ENCODE results near the gene DPYD.
A peak's percentile ranks its signal among the peaks of the same experiment; 100 is the strongest.

DPYD gene

DNA sequence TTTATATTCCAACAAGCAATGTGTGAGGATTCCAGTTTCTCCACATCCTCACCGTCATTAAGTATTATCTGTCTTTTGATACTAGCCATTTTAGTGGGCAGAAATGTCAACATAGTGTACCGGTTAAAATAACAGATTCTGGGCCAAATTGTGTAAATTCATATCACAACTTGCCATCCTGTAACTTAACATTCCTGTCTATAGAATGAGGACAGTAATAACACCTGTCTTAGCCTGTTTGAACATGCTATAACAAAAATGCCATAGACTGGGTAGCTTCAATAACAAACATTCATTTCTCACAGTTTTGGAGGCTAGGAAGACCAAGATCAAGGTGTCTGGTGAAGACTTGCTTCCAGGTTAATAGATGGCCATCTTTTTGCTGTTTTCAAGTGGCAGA, 708.2 kb downstream of the DPYD start:
- no peak for DNase-seq (ENCODE audit: low read depth, low spot score)
- H3K4me3 ChIP-seq (ENCODE audit: low read depth, low read length), result no peak overlapping the region
- TF ChIP-seq, protein P1, sequence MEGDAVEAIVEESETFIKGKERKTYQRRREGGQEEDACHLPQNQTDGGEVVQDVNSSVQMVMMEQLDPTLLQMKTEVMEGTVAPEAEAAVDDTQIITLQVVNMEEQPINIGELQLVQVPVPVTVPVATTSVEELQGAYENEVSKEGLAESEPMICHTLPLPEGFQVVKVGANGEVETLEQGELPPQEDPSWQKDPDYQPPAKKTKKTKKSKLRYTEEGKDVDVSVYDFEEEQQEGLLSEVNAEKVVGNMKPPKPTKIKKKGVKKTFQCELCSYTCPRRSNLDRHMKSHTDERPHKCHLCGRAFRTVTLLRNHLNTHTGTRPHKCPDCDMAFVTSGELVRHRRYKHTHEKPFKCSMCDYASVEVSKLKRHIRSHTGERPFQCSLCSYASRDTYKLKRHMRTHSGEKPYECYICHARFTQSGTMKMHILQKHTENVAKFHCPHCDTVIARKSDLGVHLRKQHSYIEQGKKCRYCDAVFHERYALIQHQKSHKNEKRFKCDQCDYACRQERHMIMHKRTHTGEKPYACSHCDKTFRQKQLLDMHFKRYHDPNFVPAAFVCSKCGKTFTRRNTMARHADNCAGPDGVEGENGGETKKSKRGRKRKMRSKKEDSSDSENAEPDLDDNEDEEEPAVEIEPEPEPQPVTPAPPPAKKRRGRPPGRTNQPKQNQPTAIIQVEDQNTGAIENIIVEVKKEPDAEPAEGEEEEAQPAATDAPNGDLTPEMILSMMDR (IDR thresholded peaks at IDR 0.05; ENCODE audit: low read depth, low read length), result no peak
- in situ Hi-C loops (cut with HindIII; ENCODE audit: low sequenced_read_pairs), result no loop called here

DNA sequence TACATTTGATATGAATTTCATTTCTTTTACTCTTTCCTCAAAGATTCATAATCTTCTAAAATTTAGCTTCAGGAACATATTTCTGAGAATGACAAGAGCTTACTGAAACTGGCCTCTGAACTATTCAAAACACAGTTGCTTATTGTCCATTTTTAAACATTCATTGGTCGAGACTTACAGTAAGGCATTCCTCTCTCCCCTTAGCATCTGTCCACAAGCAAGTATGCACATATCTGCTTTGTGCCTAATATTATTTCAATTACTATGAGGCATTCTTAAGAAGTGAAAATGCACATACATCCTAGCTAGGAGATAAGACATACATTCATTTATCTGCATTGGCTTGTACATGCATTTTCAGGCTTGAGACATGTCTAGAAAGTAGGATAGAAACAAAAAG, 710.5 kb downstream of the DPYD start:
- in situ Hi-C loops (cut with HindIII; ENCODE audit: low sequenced_read_pairs), result no loop called here
- H3K4me3 ChIP-seq (ENCODE audit: low read depth, low read length), result no peak overlapping the region
- TF ChIP-seq, protein P1 (IDR thresholded peaks at IDR 0.05; ENCODE audit: low read depth, low read length), result no peak
- no peak for DNase-seq (ENCODE audit: low read depth, low spot score)

DNA sequence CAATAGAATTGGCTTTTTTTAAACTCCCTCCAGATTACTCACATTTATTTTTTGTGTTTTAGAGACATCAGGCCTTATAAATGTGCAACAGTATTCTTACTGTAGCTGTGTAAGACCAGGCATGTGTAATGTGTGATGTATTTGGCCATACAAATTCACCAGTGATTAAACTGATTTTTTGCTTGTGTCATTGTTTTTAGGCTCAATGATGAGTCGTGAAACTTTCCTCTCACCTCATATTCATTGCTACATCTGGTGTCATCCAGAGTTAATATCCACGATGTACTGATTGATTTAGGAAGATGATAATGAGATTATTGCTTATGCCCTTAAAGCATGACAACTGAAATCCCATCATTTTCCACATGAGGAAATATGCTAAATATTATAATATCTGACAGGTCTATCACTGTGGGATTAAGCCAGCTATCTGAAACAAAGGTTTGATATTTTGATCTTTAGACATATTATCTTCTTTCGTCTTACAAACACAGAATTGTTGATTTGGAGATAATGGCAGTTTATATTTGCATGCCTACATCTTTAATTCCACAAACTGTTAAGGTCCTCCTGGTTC, 711.4 kb downstream of the DPYD start:
- no peak overlapping the region for H3K4me3 ChIP-seq (ENCODE audit: low read depth, low read length)
- in situ Hi-C loops (cut with HindIII; ENCODE audit: low sequenced_read_pairs), result no loop called here
- no peak for DNase-seq (ENCODE audit: low read depth, low spot score)
- TF ChIP-seq, protein P1 (IDR thresholded peaks at IDR 0.05; ENCODE audit: low read depth, low read length), result no peak

DNA sequence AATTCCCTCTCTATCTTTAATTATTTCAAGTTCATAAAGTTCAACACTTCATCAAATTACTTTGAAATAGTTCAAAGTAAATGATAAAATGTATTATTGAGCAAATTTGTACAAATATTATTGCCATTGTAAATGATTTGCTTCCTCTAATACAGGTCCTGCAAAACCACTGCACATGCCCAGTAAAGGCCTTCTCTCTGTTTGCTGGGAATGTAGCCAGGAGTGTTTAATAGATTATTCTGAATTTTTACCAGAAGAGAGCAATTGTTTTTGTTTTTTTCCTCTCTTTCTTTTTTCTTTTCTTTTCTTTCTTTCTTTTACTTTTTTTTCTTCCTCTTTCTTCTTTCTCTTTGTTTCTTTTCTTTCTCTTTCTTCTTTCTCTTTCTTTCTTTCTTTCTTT, 713.0 kb downstream of the DPYD start:
- TF ChIP-seq, protein P1 (IDR thresholded peaks at IDR 0.05; ENCODE audit: low read depth, low read length), result no peak
- in situ Hi-C loops (cut with HindIII; ENCODE audit: low sequenced_read_pairs), result no loop called here
- no peak overlapping the region for H3K4me3 ChIP-seq (ENCODE audit: low read depth, low read length)
- DNase-seq (ENCODE audit: low read depth, low spot score), result no peak

DNA sequence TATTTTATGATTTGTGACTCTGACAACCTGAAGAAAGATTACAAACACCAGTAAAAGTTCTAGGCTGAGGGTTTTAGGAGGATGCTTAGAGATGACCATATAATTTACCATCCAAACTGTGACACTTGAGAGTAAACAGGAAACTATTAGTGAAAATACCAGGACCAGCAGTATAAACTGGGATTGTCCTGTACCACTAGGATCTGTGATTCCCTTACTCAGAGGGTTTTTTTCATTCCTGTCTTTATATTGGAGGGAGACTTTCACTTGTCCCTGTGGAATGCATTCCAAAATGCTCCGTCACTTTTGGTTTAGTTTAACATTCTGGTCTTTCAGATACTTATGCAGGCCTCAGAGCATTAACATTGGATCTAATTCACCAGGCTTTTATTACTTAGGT, 716.4 kb downstream of the DPYD start:
- TF ChIP-seq, protein P1 (IDR thresholded peaks at IDR 0.05; ENCODE audit: low read depth, low read length), result no peak
- in situ Hi-C loops (cut with HindIII; ENCODE audit: low sequenced_read_pairs), result no loop called here
- DNase-seq (ENCODE audit: low read depth, low spot score), result peak; percentile 10
- H3K4me3 ChIP-seq (ENCODE audit: low read depth, low read length), result no peak overlapping the region

DNA sequence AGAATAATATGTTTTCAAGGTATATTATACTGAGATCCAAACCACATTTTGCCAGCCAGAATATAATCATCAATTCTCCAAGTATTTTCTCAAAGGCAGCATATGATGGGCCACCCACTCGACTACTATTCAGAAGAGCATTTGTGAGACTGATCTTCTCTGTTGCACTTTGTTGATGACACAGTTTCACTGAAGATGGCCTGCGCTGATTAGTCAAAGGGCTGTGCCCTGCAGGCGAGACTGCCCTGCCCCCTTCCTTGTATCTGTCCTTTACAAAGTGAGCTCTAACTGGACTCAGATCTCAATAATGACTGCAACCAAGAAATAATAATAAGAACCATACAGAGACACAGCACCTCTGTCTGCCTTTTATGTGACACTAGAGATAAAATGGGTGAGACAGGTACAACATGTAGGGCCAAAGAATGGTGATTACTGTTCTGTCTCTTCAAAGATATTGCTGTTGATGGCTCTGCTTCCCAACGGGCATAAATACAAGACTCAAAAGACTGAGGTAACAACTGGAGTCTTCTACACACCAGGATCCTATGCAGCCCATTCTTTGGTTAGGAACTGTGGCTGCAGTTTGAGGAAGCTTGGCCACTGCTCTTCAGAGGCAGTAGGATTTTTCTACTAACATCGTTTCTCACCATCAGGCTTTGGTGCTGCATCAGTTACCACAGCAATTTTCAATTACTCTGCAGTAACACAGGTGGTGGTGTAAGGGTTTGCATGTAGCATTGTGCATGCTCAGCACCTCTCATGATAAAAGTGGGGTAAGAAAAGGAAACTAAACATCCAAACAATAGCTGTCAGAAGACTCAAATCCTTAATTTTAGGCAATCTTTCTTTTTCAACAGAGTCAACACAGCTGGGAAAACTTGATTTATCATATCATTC, 718.1 kb downstream of the DPYD start:
- TF ChIP-seq, protein P1 (IDR thresholded peaks at IDR 0.05; ENCODE audit: low read depth, low read length), result no peak
- DNase-seq (ENCODE audit: low read depth, low spot score), result no peak
- H3K4me3 ChIP-seq (ENCODE audit: low read depth, low read length), result no peak overlapping the region
- in situ Hi-C loops (cut with HindIII; ENCODE audit: low sequenced_read_pairs), result no loop called here
